D721Med (cell line): ENCODE results near the gene AQP12B.
A peak's percentile ranks its signal among the peaks of the same experiment; 100 is the strongest.

Experiments used
- DNase-seq: peaks from one replicate; pipeline ENCODE4 v3.0.0; 2011; ENCODE audit warnings: low spot score; ENCODE audit not compliant: insufficient read length
- FAIRE-seq: peaks from 2 replicates; lab custom pipeline; 2011; peaks lifted over from hg19 to GRCh38; lab: Jason Lieb, UNC
- CTCF ChIP-seq: IDR thresholded peaks from 2 replicates; pipeline ENCODE4 v1.5.1; 2012; ENCODE audit warnings: mild to moderate bottlenecking, control low read depth; ENCODE audit not compliant: insufficient read depth; ENCODE audit errors: missing control alignments

AQP12B gene

GRCh38 chr2:240648155-240648649 lies 34.5 kb downstream of the AQP12B start:
- FAIRE-seq (no peak), DNase-seq (peak; percentile 1)
- no peak for TF ChIP-seq CTCF

- no peak for TF ChIP-seq CTCF
- FAIRE-seq (no peak), DNase-seq (peak; percentile 7)
Observed at GRCh38 chr2:240647503-240648154, 35.1 kb downstream of the AQP12B start.

GRCh38 chr2:240646900-240647502 lies 35.7 kb downstream of the AQP12B start:
- TF ChIP-seq CTCF = no peak
- FAIRE-seq (no peak), DNase-seq (peak; percentile 1)

- peak; percentile 7 for DNase-seq
- TF ChIP-seq CTCF = no peak
- FAIRE-seq = no peak
Observed at GRCh38 chr2:240646176-240646899, 36.3 kb downstream of the AQP12B start.

GRCh38 chr2:240645801-240646175 lies 36.9 kb downstream of the AQP12B start:
- DNase-seq (no peak), FAIRE-seq (no peak)
- TF ChIP-seq CTCF = no peak

GRCh38 chr2:240645346-240645745 lies 37.3 kb downstream of the AQP12B start:
- no peak for TF ChIP-seq CTCF
- DNase-seq (peak; percentile 6), FAIRE-seq (no peak)
